ENCODE data around the gene PCDHGC4.
A peak's percentile ranks its signal among the peaks of the same experiment; 100 is the strongest.

Gene PCDHGC4

DNA sequence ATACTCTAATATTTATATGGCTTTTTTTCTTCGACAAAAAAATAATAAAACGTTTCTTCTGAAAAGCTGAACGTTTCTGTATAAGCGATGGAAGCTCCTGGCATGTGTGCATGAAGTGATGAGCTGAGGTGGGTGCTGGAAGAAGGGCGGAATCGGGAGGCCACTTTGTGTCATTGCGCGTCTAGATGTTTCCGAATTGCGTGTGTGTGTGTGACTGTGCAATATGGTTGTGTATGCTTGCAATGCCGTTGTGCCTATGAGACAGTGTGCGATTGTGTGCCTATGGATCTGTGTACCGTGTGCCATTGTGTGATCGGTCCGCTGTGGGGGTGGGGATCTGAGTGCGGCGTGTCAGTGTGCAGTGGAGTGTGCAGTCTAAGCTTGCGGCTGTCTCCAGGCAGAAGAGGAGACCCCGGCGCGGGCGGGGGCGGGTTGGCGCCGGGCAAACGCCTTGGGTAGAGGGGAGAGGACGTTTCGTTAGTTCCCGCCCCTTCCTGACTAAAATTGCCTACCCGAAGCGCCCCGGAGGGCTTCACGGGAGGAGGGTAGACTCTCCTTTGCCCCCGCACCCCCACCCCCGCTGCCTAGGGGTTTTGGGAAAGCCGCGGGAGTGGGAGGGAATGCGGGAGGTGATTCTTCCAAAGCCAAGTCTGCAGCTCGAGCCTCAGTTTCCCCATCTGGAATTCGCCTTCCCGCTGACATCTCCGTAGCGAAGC lies 28.2 kb downstream of the PCDHGC4 start:
- peak; percentile 39 for DNase-seq

- peak; percentile 31 for DNase-seq
These were observed 28.9 kb downstream of the PCDHGC4 start for GRCh38 chr5:141513627-141514329.

DNA sequence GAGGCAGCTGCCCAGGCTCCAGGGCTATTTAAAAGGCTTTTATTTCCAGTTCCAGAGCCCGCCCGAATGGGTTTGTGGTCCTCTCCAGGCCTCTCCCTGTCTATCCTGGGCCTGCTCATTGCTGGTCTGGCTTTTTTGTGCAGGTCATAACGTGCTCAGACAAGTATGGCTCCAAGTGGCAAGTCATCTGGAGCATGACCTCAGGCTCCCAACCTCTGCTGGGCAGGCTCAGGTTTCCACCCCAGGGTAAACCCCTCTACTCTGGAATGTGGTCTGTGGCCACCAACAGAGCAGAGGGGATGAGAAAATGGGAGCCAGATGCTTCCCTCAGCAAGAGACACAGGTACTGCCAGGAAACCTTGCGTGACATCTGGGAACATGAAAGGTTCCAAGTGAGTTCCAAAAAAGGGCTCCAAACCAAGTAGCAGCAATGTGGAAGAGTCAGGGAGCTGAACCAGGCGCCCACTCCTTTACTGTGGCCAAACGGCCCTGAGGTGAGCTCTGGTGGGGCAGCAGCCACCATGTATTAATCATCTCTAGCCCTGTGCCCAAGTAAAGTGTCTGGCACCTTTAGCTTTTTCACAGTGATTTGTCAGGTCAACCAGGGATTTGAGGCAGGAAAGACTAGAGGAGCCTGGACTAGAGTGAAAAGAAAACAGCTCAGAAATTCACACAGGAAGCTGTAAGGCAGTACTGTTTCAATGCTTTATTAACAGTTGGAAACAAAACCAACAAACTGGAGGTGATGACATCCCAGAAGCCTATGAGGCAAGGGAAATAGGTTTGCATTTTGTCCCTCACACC lies 29.7 kb downstream of the PCDHGC4 start:
- DNase-seq: peak; percentile 83

- peak; percentile 8 for DNase-seq
These were observed 30.3 kb downstream of the PCDHGC4 start for GRCh38 chr5:141515141-141515540.

DNA sequence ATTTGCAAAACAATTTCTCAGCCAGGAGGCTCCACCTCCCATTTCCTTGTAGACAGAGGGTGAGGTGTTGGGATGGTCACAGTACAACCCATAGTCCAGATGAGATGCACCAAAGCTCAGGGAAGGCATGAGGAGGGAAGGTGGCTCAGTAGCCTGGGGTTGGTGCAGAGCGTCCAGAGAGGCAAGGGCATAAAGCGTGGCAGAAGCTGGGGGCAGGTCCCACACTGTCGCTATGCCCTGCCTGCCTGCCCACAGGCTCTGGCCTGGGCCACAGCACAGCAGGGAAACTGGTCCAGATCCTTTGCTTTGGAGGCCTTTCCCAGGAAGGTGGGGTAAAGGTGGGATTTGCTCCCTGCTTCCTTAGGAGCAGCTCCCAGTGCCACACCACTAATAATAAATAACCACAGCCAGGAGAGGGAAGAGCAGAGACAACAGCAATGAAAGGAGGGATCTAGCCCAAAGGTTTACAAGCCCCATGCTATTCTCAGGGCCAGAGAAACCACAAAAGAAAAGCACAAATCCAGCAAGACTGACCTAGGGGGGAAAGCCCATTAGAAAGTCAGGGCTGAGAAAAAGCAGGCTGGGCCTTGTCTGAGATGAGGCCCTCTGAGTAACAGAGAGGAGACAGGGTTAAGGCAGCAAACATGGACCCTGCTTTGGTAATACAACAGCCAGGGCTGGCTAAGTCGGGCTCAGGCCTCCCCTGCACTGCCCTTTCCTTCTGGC lies 31.3 kb downstream of the PCDHGC4 start:
- no peak for DNase-seq

DNA sequence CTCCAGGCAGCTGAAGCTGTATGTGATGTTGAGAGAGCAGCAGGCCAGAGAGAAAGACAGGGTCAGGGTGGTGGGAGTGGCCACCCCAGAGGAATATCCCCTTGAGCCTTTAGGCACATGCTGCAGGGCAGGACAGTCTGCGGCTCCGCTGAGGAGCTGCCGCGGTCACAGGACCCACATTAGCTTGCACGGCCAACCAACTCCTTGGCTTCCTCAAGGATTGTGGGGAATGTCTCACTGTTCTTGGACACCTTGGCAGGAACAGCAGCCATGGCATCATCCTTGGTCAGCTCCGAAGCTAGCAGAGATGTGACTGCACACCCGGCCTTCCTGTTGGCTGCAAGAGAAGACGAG lies 31.8 kb downstream of the PCDHGC4 start:
- no peak for DNase-seq

- no peak for DNase-seq
These were observed 32.5 kb downstream of the PCDHGC4 start for GRCh38 chr5:141517312-141517711.

GRCh38 chr5:141517880-141518617 lies 33.2 kb downstream of the PCDHGC4 start:
- no peak for DNase-seq

GRCh38 chr5:141518618-141519015 lies 33.8 kb downstream of the PCDHGC4 start:
- DNase-seq: no peak

GRCh38 chr5:141519605-141520565 lies 35.1 kb downstream of the PCDHGC4 start:
- no peak for DNase-seq

DNA sequence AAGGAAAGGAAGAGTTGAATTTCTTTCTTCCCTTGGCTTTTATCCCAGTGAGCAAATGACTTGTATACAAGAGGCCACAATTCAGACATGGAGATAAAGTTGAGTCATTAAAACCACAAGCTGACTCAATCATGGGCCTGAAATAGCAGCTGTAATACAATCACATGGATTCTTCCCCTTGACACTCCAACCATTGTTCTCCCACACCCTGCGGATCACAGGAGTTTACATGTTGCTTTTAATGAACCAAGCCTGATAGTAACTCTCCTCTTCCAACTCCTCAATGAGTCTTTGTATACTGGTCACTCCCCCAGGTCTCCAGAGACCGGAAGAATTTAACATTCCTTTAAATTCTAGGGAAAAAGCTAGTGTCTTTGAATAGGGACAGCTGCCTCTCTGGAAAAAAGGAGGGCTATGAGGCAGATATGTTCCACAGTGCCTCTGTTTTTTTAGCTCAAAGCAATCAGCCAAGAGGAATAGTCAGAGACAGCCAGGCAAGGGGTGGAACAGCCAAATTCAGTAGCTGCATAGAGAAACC lies 36.5 kb downstream of the PCDHGC4 start:
- DNase-seq: no peak

DNA sequence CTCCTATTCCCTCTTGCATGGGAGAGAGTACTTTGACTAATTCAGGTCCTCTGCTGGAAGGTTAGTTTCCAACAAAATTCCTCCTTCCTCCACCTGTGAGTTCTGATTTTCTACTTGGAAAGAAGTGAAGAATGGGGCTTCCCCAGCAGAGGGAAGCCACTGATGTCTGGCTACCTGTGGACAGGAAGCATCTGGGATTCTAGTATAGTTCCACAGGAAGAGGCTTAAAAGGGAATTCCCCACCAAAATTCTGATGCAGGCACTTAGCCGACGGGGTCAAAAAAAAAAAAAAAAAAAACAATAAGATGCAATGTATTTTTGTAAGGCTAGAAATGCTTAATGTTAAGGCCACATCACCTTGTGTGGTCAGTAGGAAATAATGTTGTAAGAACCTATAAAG lies 37.5 kb downstream of the PCDHGC4 start:
- DNase-seq: no peak

GRCh38 chr5:141523991-141524390 lies 39.2 kb downstream of the PCDHGC4 start:
- no peak for DNase-seq

DNA sequence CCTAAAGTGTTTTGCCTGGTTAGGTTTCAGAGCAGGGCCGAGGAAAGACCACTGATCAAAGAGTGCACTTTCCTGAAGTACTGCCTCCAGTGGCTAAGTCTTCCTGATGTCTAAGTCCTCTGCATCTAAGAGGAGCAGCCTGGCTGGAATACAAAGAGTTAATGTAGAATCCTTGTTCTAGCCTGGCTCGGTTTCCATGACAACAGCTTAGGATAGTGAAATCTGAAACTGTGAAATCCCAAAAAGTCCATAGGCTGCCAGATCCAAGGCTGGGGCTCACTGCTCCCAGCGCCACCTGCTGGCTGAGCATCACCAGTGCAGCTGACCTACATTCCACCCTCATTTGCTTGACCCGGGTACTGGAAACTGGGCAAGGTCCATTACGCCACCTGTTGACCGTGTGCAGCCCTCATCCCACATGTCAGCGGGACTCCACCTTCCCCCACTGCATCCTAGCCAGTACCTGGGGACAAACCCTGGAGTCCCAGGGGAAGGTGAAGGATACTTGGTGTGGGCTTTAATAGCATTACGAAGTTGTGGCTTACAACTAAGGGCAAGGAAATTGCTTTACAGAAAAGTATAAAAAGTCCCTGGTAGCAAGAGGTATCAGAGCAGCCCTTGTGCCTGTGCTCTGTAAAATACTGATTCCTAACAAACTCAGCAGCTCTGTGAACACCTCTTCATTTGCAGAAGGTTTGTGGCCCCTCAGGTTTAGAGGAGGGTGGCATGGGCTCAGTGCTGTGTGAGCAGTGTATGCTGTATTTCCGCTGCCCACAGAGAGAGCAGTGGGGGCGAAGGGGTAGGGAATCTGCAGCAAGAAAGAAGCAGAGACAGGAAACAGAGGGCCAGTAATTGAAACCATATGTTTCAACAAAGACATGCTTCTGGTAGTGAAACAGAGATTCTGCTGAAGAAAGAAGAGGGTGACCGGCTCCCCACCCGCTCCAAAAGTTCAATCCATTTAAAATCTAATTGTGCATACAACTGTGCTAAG lies 40.1 kb downstream of the PCDHGC4 start:
- peak; percentile 79 for DNase-seq

GRCh38 chr5:141525653-141526052 lies 40.8 kb downstream of the PCDHGC4 start:
- no peak for DNase-seq

GRCh38 chr5:141527426-141527825 lies 42.6 kb downstream of the PCDHGC4 start:
- no peak for DNase-seq

DNA sequence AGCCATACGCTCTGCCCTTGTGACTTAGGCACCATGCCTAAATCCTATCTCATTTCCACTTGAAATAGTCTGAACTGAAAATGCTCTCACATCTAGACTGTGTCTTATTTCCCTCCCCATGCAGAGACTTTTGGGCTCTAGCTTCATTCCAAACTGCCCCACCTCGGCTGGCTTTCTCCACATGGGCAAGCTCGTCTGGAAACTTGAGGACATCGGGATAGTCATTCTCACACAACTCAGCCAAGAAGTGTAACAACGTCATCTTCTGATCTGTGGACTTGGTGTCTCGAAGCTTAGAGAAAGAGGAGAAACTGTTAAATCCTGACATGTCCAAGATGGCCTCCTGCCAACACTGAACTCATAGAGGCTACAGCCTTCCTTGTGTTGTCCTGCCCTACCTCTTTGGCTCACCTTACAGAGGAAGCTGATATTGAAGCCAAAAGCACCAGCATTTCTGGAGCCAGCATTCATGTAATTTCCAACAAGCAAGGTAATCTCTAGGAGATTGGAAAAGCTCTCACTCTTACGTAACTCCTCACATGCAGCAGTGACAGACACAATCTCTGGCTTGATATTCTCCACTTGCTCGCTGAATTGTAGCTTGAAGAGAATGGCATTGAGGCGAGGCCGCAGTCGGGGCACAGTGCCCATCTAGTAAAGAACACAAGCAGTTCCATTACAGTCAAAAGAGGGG lies 43.6 kb downstream of the PCDHGC4 start:
- DNase-seq: no peak

DNA sequence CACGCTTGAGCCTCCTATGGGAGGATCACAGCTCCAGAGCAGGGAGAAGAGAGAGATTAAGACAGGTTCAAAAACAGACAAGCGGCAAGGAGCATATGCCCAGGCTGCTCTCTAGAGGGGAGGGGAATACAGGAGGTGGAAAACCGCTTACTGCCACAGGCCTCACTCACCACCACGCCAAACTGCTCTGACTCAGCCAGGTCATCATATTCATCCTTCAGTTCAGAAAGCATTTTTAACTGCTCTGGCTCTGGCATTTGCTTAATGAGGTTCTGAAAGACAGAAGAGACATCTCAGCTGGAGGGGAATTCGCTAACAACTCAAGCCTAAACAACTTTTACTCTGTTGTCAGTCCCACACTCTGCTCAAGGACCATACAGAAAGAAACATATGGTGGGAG lies 44.2 kb downstream of the PCDHGC4 start:
- no peak for DNase-seq

DNA sequence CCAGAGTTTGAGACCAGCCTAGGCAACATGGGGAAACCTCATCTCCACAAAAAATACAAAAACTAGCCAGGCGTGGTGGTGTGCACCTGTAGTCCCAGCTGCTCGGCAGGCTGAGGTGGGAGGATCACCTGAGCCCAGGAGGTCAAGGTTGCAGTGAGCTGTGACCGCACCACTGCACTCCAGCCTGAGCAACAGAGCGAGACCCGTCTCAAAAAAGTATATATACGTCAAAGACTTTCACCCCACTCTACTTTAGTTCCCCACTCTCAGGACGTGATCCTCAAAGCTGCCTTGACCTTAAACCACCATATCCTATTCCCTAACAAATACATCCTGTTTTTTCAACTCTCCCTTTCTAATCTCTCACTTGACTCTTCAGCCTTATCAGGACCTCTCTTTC lies 45.0 kb downstream of the PCDHGC4 start:
- no peak for DNase-seq

All from DMS79 treated with DMSO at 0.1 percent for 48 hours (cell line).